ENCODE results near the gene UCN3. TPM values are rescaled to one million over a fixed set of nuclear protein-coding genes. Genes with fewer than 3 reads are reported as not detected.

The UCN3 gene
- total RNA-seq, 1 donor from 2014 or later: 1.2 TPM

DNA sequence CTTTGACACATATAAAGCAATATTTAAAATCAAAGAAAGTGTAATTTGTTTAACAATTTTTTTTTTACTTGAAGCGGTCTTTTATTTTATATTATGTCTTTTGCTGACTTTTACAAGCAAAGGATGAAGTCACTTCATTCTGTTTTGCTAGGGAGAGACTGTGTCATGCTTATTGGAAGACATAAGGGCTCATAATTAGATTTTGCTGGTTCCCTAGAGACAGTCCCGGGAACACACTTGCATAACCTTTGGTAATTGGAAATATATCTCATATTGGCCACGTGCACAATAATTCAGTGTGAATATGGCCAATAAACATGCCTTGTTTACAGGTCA lies 47.1 kb downstream of the UCN3 start:
- no peak for ATAC-seq
- Histone ChIP-seq H3K4me3 (peak overlapping the region; percentile 75), H3K9me3 (no peaks in the 10 kb centered on the region), H3K4me1 (peaks cover 4% of the 10 kb centered on the region), H3K27ac (no peak overlapping the region), H3K27me3 (peaks cover 6% of the 10 kb centered on the region), H3K36me3 (no peaks in the 10 kb centered on the region)
- DNase-seq: no peak
- TF ChIP-seq CTCF (IDR thresholded peaks at IDR 0.05): no peak
- intact Hi-C loops (cut with DNase I): no loop called here

DNA sequence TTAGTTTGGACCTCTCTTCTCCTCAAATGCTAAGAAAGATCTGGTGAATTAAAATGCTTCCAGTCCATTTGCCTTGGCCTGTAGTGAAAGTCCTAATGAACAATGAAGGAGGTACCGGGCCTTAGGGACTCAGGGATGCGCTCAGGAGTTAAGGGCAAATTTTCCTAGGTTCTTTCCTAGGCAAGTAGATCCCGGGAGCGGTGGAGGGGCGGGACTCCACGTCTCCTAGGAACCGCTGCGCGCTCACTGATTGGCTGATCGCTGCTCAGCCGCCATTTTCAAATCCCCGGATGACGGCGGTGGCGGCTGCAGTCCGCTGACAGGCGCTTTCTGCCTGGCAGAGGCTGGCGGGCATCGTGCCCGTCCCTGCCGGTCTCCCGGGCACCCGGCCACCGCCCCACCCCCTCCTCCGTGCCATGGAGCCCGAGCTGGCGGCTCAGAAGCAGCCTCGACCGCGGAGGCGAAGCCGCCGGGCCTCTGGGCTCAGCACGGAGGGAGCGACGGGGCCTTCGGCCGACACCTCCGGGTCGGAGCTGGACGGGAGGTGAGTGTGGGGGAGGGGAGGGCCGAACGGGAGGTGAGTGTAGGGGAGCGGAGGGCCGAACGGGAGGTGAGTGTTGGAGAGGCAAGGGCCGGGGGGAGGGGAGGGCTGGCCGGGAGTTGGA lies 47.6 kb downstream of the UCN3 start, which contains the start of gene NET1:
Gene NET1 (plus strand): TSS at position 281 of the 665 bp plus-strand sequence. CDS start 136 bp downstream, at position 417.
- Histone ChIP-seq H3K4me1 (peaks cover 4% of the 10 kb centered on the region), H3K36me3 (no peaks in the 10 kb centered on the region), H3K4me3 (peak within 1 kb of the TSS; percentile 75), H3K27me3 (peaks cover 6% of the 10 kb centered on the region), H3K9me3 (no peaks in the 10 kb centered on the region), H3K27ac (peak within 1 kb of the TSS; percentile 17)
- intact Hi-C loops (cut with DNase I): no loop called here
- ATAC-seq (peak; percentile 99), DNase-seq (peak; percentile 93)
- TF ChIP-seq CTCF (IDR thresholded peaks at IDR 0.05): no peak

GRCh38 chr10:5413012-5413938 lies 48.5 kb downstream of the UCN3 start:
- no peak for DNase-seq
- H3K4me3 ChIP-seq: peak overlapping the region; percentile 75
- intact Hi-C loops (cut with DNase I): no loop called here

GRCh38 chr10:5416981-5417380 lies 52.2 kb downstream of the UCN3 start:
- no peak overlapping the region for H3K4me3 ChIP-seq
- no peak for DNase-seq
- H3K4me1 ChIP-seq: peaks cover 1% of the 10 kb centered on the region
- H3K27ac ChIP-seq: no peak overlapping the region
- no peaks in the 10 kb centered on the region for H3K27me3 ChIP-seq
- intact Hi-C loops (cut with DNase I): no loop called here
- TF ChIP-seq CTCF (IDR thresholded peaks at IDR 0.05): no peak
- no peaks in the 10 kb centered on the region for H3K9me3 ChIP-seq
- no peaks in the 10 kb centered on the region for H3K36me3 ChIP-seq
- ATAC-seq: no peak

More at GRCh38 chr10:5413012-5413938, 48.5 kb downstream of the UCN3 start:
- ATAC-seq: peak; percentile 16
- Histone ChIP-seq H3K27me3 (peaks cover 6% of the 10 kb centered on the region), H3K27ac (no peak overlapping the region), H3K4me1 (peaks cover 4% of the 10 kb centered on the region), H3K9me3 (no peaks in the 10 kb centered on the region), H3K36me3 (no peaks in the 10 kb centered on the region)
- TF ChIP-seq CTCF (IDR thresholded peaks at IDR 0.05): no peak

DNA sequence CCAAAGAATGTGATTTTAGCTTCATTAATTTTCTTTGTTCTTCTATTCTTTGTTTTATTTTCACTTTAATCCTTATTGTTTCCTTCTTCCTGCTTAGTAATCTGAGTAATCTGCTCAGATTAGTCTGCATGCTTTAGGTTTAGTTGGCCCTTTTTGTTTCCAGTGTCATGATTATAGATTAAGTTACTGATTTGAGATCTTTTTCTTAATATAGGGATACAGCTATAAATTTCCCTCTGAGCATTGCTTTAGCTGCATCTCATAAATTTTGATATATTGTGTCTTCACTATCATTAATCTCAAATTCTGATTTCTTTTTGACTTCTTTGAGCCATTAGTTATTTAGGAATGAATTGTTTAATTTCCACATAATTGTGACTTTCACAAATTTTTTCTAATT lies 53.8 kb downstream of the UCN3 start:
- Histone ChIP-seq H3K27ac (no peak overlapping the region), H3K4me1 (no peaks in the 10 kb centered on the region), H3K4me3 (no peak overlapping the region), H3K9me3 (no peaks in the 10 kb centered on the region), H3K27me3 (no peaks in the 10 kb centered on the region), H3K36me3 (no peaks in the 10 kb centered on the region)
- TF ChIP-seq CTCF (IDR thresholded peaks at IDR 0.05): no peak
- DNase-seq: no peak
- ATAC-seq: no peak
- intact Hi-C loops (cut with DNase I): no loop called here

Measured in upper lobe of right lung (tissue), 1 donor.